ENCODE results near the gene PROKR2.

The PROKR2 gene

DNA sequence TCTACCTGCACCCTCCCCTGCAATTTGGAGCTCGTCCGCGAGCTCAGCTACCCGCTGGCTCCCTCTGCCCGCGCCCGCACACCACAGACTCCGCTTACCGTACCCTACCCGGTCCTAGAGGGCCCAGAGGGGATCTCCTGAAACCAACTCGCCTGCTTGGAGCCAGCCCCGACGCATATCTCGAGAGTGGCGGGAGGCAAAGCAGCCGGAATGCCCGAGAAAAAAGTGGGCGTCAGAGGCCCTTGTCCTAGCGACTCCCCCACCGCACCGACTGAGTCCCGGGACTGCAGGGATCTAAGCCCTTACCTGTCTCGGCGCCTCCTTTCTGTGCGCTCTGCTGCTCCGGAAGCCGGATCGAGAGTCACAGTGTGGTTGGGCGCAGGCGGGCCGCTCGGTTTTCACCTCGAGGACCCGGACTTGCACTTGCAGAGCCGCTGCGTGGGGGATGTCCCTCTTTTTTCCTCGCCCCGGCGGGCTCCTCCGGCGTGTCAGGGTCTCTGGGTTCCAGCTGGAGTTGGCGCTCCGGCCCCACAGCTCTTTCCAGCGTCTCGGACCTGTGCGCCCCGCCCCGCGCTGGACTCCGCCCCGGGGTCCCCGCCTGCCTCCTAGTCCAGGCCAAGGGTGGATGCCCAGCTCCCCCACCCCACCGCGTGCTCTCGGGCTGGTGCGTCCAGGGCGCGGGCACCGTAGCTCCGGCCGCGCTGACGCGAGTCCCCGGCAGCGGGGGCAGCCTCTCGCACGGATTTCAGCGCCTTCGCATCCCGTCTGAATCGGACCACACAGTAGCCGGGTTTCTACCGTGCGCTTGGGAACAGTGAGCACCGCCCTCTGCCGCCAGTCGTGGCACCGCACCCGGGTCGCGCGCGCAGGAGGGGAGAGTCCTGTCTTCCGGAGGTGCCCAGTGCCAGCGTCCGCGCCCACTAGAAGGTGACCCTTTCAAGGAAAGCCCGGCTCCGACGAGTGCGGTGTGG lies at the start of gene PROKR2:
Gene PROKR2, minus strand, starts transcription at position 767 of the 971 bp plus-strand sequence. CDS start 2,585 bp downstream, outside the sequence.
- no peak for DNase-seq

DNA sequence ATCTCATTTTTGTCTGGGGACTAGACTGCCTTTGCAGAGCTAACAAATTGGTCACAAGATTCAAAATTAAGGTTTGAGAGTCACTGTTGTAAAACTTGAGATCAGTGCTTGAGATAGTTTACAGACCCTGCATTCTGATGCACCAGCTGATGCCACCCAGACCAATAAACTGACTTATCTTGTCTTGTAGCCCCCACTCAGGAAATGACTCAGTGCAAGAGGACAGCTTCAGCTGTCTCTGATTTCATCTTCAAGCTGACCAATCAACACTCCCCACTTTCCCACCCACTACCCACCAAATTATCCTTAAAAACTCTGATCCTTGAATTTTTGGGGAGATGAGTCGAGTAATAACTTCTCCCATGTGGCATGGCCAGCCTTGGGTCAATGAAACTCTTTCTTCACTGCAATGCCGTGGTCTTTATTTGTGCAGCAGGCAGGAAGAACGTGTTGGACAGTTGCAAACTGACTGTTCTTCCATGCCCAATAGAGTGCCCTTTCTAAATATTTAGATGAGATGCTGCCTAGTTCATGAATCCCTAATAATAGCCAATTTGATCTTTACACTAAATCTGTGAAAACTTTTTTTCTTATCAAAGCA lies 48.3 kb upstream of the PROKR2 start:
- DNase-seq = no peak

DNA sequence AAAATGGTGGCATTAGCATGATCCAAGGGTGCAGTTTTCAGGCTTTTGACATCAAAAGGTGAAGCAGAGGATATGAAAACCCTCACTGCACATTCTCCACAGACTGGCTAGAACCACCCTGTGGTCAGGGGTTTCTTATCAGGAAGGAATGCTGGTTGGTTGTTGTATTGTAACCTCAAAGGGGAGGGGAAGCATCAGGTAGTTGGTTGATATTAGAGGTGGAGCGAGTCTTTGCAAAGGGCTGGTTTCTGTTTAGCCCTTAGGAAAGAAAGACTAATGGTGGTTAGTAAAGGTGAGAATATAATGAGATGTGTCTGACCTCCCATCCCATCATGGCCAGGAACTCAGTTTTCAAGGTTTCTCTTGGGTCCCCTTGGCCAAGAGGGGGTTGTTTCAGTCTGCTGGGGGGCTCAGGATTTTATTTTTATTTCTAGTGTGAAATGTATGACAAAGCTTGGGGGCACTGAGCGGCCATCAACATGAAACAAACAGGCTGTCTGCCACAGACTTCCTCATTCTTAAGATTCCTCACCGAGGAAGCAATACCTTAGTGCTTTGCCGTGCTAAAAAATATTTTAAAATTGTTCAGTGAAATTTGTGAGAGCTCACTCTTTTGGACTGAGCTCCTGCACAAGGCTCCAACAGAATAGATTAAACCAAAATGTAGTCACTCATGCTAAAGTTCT lies 47.5 kb upstream of the PROKR2 start:
- no peak for DNase-seq

DNA sequence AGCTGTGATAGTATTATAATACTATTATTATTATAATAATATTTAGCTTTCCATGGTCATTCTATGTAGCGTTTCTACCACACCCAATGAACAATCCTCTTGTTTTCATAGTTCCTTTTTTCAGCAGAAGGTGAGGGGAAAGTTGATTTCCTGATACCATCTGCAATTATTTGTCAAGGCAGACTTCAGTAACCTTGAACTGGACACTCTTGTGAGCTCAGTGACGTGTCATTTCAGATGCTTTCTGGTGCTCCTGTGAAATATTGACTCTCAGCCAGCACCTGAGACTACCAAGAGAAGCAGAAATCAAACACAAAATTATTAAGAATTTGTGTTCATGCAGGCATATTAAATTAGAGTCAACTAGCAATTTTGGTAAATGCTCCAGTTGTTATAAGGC lies 46.0 kb upstream of the PROKR2 start:
- no peak for DNase-seq

DNA sequence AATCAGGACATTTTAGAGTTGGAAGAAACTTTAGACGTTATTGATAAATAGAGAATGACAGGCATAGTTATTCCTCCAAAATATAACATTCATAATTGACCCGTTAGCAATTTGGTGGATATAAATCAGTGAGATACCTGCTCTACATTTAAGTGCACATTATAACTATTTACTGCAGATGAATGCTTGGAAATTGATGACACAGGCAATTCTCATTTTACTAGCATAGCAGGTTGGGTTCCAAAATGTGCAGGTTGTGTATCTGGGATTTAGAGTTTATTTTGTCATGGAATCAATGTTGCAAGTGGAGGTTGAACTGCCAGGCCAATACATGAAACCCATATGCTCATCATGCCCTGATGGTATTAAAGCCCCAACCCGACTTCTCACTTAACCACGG lies 44.4 kb upstream of the PROKR2 start:
- DNase-seq = no peak

DNA sequence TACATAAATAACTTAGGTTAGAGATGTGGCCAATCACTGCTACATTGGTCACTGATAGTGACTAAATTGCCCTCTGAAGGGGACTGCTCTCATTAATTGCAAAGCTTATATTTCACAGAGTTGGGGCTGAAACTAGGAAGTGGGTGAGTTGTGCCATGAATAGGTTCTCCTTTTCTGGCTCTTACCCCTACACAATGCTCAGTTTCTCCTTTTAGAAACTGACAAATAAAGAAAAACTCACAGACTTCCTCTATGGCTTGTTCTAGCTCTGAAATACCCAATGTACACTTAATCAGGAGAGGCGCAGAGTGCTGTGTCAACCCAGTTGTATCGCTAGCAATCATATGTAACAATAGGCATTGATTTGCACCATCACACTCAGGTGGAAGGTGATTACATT lies 41.2 kb upstream of the PROKR2 start:
- DNase-seq = no peak

DNA sequence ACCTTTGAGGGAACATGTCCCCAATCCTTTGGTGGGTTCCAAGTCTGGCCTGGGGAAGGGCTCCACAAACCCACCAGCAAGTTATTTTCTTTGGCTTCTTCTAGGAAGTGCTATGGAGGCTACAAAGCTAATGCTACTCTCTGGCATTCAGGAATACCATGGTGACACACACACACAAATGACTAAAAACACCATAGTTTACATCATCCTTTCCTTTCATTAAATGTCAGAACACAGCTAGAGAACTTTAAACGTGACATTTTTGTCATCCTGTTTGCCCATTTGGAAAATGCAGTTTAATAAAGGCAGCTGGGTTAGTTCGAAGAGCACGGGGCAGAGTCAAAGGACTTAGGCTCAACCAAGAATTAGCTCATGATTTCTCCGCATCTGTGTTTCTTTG lies 40.2 kb upstream of the PROKR2 start:
- no peak for DNase-seq

DNA sequence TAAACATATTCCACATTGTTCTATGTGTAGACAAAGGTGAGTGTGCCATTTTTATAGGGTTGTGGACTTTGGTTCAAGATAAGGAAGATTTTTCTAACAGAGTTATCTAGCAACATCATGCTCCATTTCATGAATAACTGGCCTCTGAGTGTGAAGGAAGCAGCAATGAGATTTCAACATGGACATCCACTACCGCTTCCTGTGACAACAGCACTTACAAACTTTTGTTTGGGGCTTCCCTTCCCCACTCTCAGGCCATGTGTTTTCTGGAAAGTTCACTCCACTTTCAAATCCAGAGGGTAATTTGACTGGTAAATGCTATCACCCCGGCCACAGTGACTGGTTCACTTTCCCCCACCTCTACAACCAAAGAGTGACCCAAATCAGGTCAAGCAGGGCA lies 38.1 kb upstream of the PROKR2 start:
- DNase-seq = no peak

DNA sequence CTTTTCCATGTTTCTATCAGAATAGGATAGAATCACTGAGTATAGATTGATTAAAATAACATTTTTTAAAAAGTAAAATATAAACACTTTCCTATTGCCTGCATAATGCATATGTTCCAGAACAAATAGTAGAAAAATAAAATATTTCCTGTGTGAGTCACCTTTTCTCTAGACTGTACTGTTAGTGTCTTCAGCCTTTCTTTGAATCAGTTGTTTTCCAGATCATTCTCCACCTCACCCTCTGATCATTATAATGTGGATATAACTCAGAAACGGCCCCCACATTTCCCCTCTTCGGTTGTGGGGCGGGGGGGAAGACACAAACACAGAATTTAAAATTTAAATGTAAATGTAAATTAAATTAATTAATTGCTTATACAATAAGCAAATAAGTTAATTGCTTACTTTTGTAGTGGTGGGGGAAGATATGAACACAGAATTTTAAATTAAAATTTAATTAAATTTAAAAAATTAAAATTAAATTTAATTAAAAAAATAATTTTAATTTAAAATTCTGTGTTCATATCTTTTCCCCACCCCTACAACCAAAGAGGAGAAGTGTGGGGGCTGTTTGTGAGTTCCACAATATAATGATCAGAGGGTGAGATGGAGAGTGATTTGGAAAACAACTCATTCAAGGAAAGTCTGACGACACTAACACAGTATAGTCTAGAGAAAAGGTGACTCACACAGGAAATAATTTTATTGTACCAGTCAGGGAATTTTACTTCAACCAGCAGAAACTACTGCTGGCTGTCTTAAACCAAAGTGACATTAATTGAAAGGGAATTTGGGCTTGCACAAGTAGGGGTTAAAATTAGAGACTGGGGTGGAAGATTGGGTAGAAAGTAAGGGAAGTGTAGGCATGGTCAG lies 37.1 kb upstream of the PROKR2 start:
- no peak for DNase-seq

DNA sequence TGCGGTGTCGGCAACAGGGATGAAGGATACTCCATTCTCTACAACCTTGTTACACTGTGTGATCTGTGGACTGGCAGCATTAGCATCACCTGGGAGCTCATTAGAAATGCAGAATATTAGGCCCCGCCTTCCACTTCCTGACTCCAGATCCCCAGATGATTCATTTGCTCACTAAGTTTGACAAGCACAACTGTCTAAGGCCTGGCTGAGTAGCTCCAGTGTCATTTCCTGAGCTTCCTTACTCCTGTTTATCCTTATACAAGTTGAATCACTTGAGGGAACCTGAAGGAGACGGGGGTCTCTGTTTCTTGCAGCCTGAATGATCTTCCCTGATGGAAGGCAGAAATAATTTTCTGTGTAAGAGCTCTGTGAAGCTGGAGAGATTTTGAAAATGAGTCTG lies 32.7 kb upstream of the PROKR2 start:
- no peak for DNase-seq

DNA sequence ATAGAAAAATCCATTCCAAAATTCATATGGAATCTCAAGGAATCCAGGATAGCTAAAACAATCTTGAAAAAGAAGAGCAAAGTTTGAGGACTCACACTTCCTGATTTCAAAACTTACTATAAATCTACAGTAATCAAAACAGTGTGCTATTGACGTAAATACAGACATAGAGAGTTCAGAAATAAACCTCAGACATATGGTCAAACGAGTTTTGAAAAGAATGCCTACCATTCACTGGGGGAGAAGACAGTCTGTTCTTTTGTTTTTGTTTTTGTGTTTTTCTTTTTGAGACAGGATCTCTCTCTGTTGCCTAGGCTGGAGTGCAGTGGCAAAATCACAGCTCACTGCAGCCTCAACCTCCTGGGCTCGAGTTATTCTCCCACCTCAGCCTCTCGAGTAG lies 25.3 kb upstream of the PROKR2 start:
- DNase-seq = no peak

DNA sequence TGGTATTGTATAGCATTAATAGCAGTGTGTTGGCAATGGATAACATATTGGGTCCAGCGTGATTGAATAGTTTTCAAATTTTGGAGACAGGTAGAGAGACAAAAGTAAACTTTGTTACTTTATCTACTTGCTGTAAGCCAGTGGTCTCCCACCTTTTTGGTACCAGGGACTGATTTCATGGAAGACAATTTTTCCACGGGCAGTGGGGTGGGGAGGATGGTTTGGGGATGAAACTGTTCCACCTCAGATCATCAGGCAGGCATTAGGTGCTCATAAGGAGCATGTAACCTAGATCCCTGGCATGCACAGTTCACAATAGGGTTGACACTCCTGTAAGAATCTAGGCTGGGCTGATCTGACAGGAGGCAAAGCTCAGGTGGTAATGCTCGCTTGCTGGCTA lies 14.6 kb upstream of the PROKR2 start:
- no peak for DNase-seq

DNA sequence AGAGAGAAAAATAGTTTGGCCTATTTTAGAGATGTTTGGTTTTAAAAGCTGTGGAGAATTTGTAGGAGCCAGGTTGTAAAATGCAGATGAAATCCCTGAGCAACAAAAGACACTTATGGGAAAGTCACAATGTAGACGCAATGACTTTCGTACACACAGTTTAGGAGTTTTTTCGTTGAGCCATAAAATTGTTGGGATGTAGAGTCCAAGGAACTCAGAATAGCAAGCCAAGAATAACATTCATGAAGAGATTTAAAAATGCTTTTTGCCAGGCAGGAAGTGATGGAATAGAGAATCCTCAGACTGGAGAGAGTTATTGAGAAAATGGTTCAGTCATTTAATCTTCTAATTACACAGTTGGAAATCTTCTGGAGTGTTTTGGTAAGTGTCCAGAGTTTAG lies 11.5 kb upstream of the PROKR2 start:
- no peak for DNase-seq

DNA sequence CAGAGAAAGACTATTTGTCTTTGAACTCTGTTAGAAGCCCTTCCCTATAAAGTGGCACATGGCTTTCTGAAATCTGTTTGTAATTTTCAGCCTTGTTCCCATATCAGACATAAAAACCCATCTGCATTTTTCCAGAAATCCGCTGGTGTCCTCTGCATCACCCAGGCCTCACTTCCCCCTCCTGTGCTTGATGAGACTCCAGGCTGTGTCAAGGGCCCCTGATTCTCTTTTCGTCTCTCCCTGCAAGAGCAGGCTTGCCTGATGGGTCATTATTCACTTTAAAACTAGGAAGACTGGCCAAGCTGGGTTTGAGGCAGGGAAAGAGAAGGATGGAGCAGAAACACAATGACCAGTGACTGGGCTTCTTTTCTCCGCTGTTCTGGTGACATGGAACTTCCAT lies 10.6 kb upstream of the PROKR2 start:
- no peak for DNase-seq

DNA sequence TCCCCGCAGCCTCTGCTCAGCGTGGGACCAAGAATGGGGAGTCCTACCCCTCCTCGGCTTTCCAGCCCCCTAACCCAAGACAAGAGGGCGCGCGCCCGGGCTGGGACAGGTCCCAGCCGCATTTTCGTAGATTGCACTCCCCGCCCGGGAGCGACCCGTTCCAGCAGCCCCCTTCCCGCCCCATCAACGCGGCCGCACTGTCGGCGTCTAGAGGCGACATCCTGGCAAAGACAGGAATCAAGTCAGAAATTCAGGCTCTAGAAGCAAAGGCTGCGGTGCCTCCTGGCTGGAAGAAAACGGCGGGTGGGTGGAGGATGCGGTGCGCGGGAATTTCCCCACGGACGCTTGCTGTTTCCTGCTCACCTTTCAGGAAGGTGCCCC lies 957 bp downstream of the PROKR2 start:
- DNase-seq = no peak

DNA sequence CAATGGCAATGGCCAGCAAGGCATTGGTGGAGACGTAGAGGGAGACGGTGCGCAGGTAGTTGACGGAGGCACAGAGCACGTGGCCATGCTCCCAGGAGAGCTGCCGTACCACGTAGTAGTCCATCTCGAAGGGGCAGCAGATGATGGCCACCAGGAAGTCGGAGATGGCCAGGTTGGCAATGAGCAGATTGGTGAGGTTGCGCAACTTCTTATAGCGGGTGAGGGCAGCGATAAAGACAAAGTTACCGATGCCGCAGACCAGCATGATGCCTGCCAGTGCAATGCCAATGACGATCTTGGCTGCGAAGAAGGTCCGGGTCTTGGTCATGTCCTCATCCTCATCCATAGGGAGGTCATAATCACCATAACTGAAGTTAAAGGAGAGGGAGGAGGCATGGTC lies 2.8 kb downstream of the PROKR2 start:
- DNase-seq = no peak

DNA sequence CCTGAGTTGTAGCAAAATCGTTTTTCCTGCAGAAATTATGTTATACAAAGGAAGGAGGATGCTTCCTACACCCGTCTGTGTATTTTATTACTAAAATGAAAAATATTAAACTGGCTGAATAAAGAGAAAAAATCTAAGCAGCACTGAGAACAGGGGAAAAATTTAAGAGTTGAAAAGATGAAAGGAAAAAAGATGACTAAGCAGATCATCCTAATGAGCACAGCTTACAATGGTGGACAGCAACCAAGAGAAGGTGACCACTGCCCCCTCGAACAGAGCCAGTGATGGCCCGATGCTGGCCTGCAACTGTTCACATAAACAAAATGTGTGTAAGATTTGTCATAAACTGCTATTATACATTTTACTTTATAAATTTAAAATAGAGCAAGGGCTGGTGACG lies 4.2 kb downstream of the PROKR2 start:
- no peak for DNase-seq

DNA sequence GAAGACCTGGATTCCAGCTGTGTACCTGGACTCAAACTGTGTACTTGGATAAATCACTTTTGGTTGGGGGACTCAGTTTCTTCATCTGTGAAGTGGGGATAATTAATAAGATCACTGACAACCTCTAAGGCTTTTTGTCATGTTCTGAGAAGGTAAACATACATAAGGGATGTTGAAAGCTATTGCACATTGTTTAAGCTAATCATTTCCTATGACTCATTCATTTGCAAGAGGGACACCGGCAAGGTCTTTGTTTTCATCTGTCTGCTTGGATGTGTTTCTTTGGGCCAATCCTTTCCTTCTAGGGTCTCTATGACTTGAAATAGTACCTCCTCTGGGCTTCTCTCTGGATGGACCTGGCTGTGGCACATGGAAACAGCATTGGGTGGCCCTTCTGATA lies 6.8 kb downstream of the PROKR2 start:
- DNase-seq = no peak

DNA sequence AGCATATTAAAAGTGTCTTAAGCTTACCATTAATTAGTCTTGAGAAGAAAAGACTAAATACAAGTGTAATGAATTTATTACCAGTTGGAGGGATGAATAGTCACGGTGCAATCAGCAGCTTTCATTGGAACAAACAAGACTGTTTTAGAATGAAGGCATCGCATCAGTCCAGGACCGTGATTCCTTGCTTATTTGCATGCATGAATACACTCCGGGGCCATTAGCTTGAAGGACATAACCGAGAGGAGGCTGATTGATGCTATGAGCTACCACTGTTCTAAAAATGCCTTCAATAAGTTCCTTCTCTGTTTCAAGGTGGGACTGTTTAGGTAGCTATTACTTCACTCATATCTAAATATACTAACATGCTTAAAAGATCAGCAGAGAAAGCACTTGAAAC lies 17.9 kb downstream of the PROKR2 start:
- no peak for DNase-seq

DNA sequence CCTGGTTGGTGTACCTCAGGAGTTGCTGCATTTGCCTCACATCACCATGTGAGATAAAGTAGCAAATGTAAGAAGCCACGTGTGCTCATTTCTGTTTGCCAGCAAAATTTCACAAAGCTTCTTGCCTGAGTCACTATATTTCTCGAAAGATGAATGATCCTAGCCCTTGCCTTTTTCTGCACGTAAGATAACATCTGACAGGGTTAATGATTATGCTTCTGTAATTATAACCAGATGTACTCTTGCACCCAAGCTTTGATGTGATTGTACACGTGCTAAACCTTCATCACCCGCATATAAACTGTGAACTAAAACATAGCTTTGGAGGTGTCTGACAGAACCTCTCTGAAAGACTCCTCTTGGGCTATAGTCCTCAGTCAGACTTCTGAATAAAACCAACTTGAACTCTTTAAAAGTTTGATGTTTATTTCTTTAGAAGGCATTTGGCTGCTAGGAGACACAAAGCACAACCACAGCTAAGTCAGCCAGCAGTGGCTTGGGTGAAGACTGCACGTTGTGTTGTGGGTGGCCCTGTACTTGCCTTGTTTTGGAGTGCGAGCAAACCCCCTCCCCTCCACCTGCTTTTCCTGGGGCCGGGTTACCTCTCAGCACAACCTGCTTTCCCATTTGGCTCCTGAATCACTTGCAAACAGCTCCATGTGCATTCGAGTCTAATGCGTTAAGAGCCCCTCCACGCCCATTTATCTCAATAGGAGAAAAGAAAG lies 19.3 kb downstream of the PROKR2 start:
- DNase-seq = no peak

DNA sequence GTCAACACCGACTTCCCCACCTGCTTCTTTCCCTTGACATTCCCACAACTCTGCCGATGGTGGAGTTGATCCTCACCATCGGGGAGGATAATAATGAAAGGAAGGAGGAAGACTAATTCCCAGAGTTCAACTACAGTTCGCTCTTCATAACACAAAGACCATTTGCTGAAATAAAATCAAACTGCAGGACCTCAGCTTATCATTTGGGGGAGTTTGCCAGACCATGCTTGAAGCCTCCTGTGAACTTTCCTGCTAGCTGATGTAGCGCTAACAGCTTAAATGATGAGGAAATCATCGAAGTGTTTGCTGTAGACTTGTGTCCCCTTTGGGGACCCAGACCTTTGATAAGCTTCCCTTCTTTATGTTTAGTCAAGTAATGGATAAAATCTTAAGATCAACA lies 26.2 kb downstream of the PROKR2 start:
- no peak for DNase-seq

DNA sequence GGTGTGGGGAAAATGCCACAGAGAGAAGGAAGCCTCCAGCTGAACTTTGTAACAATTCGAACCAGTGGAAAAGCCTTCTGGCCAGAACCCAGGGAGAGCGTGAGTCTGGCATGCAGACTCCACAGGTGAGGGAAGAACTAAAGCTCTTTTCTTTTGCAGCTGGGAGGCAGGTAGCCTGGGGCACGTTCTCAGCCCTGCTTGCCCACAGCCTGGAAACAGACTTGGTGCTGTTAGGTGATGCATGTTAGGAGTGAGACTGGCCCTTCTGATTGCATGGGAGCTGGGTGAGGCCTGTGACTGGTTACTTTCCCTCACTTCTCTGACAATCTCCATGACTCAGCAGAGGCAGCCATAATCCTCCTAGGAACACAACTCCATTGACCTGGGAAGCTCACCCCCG lies 34.2 kb downstream of the PROKR2 start:
- no peak for DNase-seq
